Globus pallidus (tissue), 1 donor: ENCODE data around the gene ZNF333.
"Not testable (repeated sequence)": the region's sequence is repeated elsewhere in the genome, so short reads cannot be mapped to it uniquely, and the experiment has no call there.

Experiments used
- DNase-seq: peaks from one replicate; pipeline ENCODE4 v3.0.0-alpha.2; 2015; ENCODE audit warnings: low spot score

ZNF333 gene

GRCh38 chr19:14699641-14700040, 9.8 kb downstream of the ZNF333 start:
- no peak for DNase-seq

- no peak for DNase-seq
These were observed 11.0 kb downstream of the ZNF333 start for GRCh38 chr19:14700711-14701375.

GRCh38 chr19:14703833-14704232, 14.0 kb downstream of the ZNF333 start:
- DNase-seq: no peak

GRCh38 chr19:14704450-14704849, 14.6 kb downstream of the ZNF333 start:
- no peak for DNase-seq

- no peak for DNase-seq
These were observed 26.0 kb downstream of the ZNF333 start for GRCh38 chr19:14715841-14716240.

GRCh38 chr19:14718522-14719116, 28.8 kb downstream of the ZNF333 start:
- DNase-seq: no peak

GRCh38 chr19:14719162-14719561, 29.3 kb downstream of the ZNF333 start:
- DNase-seq: no peak

- DNase-seq: no peak
These were observed 32.3 kb downstream of the ZNF333 start for GRCh38 chr19:14722127-14722526.

GRCh38 chr19:14728595-14728994, 38.7 kb downstream of the ZNF333 start:
- DNase-seq: no peak

GRCh38 chr19:14731200-14731599, 41.4 kb downstream of the ZNF333 start:
- DNase-seq: no peak

GRCh38 chr19:14732510-14732909, 42.7 kb downstream of the ZNF333 start:
- no peak for DNase-seq

- DNase-seq: no peak
These were observed 43.7 kb downstream of the ZNF333 start for GRCh38 chr19:14733574-14733973.

- no peak for DNase-seq
These were observed 46.1 kb downstream of the ZNF333 start for GRCh38 chr19:14735915-14736314.

GRCh38 chr19:14746886-14747285, 57.0 kb downstream of the ZNF333 start:
- DNase-seq: no peak

GRCh38 chr19:14748601-14749000, 58.8 kb downstream of the ZNF333 start:
- no peak for DNase-seq

GRCh38 chr19:14758816-14759215, 69.0 kb downstream of the ZNF333 start:
- DNase-seq: no peak

GRCh38 chr19:14761607-14762006, 71.8 kb downstream of the ZNF333 start:
- DNase-seq: no peak

- no peak for DNase-seq
These were observed 72.3 kb downstream of the ZNF333 start for GRCh38 chr19:14762111-14762510.

- DNase-seq: no peak
These were observed 73.8 kb downstream of the ZNF333 start for GRCh38 chr19:14763497-14764145.

GRCh38 chr19:14764401-14764800, 74.6 kb downstream of the ZNF333 start:
- DNase-seq: no peak

GRCh38 chr19:14765403-14765802, 75.6 kb downstream of the ZNF333 start:
- not testable (repeated sequence) for DNase-seq

- not testable (repeated sequence) for DNase-seq
These were observed 76.0 kb downstream of the ZNF333 start for GRCh38 chr19:14765841-14766240.

GRCh38 chr19:14767466-14767971, 77.7 kb downstream of the ZNF333 start:
- DNase-seq: no peak
